Keratinocyte (primary cell): ENCODE measurements around the gene R3HCC1L. TPM values are rescaled to one million over a fixed set of nuclear protein-coding genes. Genes with fewer than 3 reads are reported as not detected.

ENCODE experiments used
- DNase-seq: peaks from one replicate; pipeline ENCODE4 v3.0.0-alpha.2; 2011; ENCODE audit warnings: low read depth, missing footprints, low spot score
- FAIRE-seq: peaks from 2 replicates; lab custom pipeline; 2011; peaks lifted over from hg19 to GRCh38; lab: Jason Lieb, UNC
- H2AFZ ChIP-seq: 2 replicates; pipeline ENCODE4 v1.6.0; 2012; ENCODE audit warnings: low read length, control low read depth, inconsistent platforms; ENCODE audit not compliant: control insufficient read depth
- H3K27ac ChIP-seq: 2 replicates; pipeline ENCODE4 v1.5.1; 2011; ENCODE audit warnings: low read length; ENCODE audit not compliant: control insufficient read depth, insufficient read depth
- H3K27me3 ChIP-seq: 3 replicates; pipeline ENCODE4 v1.6.0; 2011; ENCODE audit warnings: low read length; ENCODE audit not compliant: control insufficient read depth, insufficient read depth; ENCODE audit errors: extremely low read depth
- H3K36me3 ChIP-seq, 2 experiments: 2 replicates in 1 of 2; 3 replicates in 1 of 2; pipeline ENCODE4 v1.5.1; 2011; ENCODE audit warnings: low read length in 2 of 2, mild to moderate bottlenecking in 1 of 2; ENCODE audit not compliant: control insufficient read depth in 2 of 2, insufficient read depth in 2 of 2; ENCODE audit errors: extremely low read depth in 1 of 2
- H3K4me1 ChIP-seq: 3 replicates; pipeline ENCODE4 v1.5.1; 2011; ENCODE audit warnings: low read length; ENCODE audit not compliant: control insufficient read depth, insufficient read depth; ENCODE audit errors: extremely low read depth
- H3K4me2 ChIP-seq: 3 replicates; pipeline ENCODE4 v1.6.0; 2011; ENCODE audit warnings: low read depth, low read length; ENCODE audit not compliant: control insufficient read depth, insufficient read depth; ENCODE audit errors: extremely low read depth
- H3K4me3 ChIP-seq, 3 experiments: fragments of 200-600 bp in 1 of 3; sonication (generic) in 1 of 3; 2 replicates in 2 of 3; 3 replicates in 1 of 3; pipeline ENCODE4 v1.5.1; 2011 to 2016; ENCODE audit warnings: low read length in 3 of 3, mild to moderate bottlenecking in 3 of 3, control low read depth in 2 of 3, inconsistent platforms in 1 of 3, low read depth in 1 of 3, mixed read lengths in 1 of 3, mixed run types in 1 of 3, moderate library complexity in 1 of 3; ENCODE audit not compliant: control insufficient read depth in 2 of 3, insufficient read depth in 2 of 3; ENCODE audit errors: extremely low read depth in 1 of 3
- H3K79me2 ChIP-seq: 2 replicates; pipeline ENCODE4 v1.6.0; 2012; ENCODE audit warnings: low read length; ENCODE audit not compliant: control insufficient read depth, insufficient read depth
- H3K9ac ChIP-seq: 3 replicates; pipeline ENCODE4 v1.6.0; 2011; ENCODE audit warnings: low read length; ENCODE audit not compliant: control insufficient read depth, insufficient read depth; ENCODE audit errors: extremely low read depth
- H3K9me1 ChIP-seq: 3 replicates; pipeline ENCODE4 v1.6.0; 2011; ENCODE audit warnings: low read length; ENCODE audit not compliant: control insufficient read depth, insufficient read depth; ENCODE audit errors: extremely low read depth
- H3K9me3 ChIP-seq: 2 replicates; pipeline ENCODE4 v1.5.1; 2012; ENCODE audit warnings: low read depth, low read length; ENCODE audit not compliant: control insufficient read depth
- H4K20me1 ChIP-seq: 3 replicates; pipeline ENCODE4 v1.6.0; 2011; ENCODE audit warnings: low read length; ENCODE audit not compliant: control insufficient read depth, insufficient read depth; ENCODE audit errors: extremely low read depth
- CTCF ChIP-seq, 3 experiments: IDR thresholded peaks in 1 of 3; conservative IDR thresholded peaks in 1 of 3; optimal IDR thresholded peaks in 1 of 3; 2 replicates in 2 of 3; 3 replicates in 1 of 3; pipeline versions ENCODE3 to v1.5.1; 2011; ENCODE audit warnings: low read length in 3 of 3, mild to moderate bottlenecking in 3 of 3, moderate library complexity in 2 of 3, control low read depth in 1 of 3, inconsistent platforms in 1 of 3; ENCODE audit not compliant: insufficient read depth in 2 of 3; ENCODE audit errors: extremely low read depth in 1 of 3
- EZH2 ChIP-seq: IDR thresholded peaks from one replicate; pipeline ENCODE4 v1.6.1; 2012; ENCODE audit warnings: inconsistent platforms, mild to moderate bottlenecking, low read length, moderate library complexity
- dilution Hi-C: fragments of 300-500 bp; cut with MboI; formaldehyde crosslinking; loops from one replicate; pipeline ENCODE4 v1.7.0; 2020; ENCODE audit warnings: low sequenced_read_pairs; ENCODE audit not compliant: extremely low pct_ligation_motif_present
- polyA plus RNA-seq, 5 experiments: library from polyadenylated mRNA; depleted of rRNA in 3 of 5; stranded (reverse) in 3 of 5; stranded (forward) in 1 of 5; unstranded in 1 of 5; fragments of >200 nt; gene quantifications; 1 replicate in 1 of 5; 2 replicates in 3 of 5; 3 replicates in 1 of 5; pipeline versions ENCODE4 v1.2.1 to v1.2.3, GENCODE V29; 2011 to 2012; ENCODE audit warnings: missing spikeins in 2 of 5, low read depth in 1 of 5, low replicate concordance in 1 of 5

The R3HCC1L gene
- polyA plus RNA-seq, 1 donor (not counting 4 experiments of a cell fraction or from before 2014, with no cell fraction given), result 11.7 TPM

GRCh38 chr10:98107644-98108430 is 26.6 kb upstream of the R3HCC1L start:
- Histone ChIP-seq H3K9me3 (no peaks in the 10 kb centered on the region), H3K79me2 (no peaks in the 10 kb centered on the region), H3K27me3 (no peaks in the 10 kb centered on the region), H3K9ac (no peak overlapping the region), H3K4me2 (no peak overlapping the region), H3K27ac (no peak overlapping the region), H2AFZ (no peak overlapping the region), H3K4me1 (no peaks in the 10 kb centered on the region), H3K36me3 (no peaks in the 10 kb centered on the region), H3K4me3 (no peak overlapping the region), H3K9me1 (no peaks in the 10 kb centered on the region), H4K20me1 (no peaks in the 10 kb centered on the region)
- TF ChIP-seq EZH2, result no peak
- TF ChIP-seq CTCF (optimal IDR thresholded peaks at IDR 0.05 in 1 of 3, IDR thresholded peaks at IDR 0.05 in 1 of 3, conservative IDR thresholded peaks at IDR 0.05 in 1 of 3; ENCODE audit: extremely low read depth in 1 of 3, insufficient read depth in 2 of 3, low read length in 3 of 3), result no peak
- DNase-seq, result no peak
- dilution Hi-C loops, result no loop called here
- no peak for FAIRE-seq

DNA sequence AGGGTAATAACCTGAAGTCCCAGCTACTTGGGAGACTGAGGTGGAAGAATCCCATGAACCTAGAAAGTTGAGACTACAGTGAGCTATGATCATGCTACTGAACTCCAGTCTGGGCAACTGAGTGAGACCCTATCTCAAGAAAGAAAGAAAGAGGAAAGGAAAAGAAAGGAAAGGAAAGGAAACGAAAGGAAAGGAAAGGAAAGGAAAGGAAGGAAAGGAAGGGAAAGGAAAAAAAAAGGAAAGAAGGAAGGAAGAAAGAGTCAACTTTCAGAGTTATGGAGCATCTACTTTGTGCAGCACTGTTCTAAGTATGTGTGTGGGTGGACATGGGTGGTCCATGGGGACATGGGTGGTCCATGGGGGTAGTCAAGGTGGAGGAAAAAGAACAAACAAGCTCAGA is 24.1 kb upstream of the R3HCC1L start:
- Histone ChIP-seq H3K9me1 (no peaks in the 10 kb centered on the region), H3K27ac (no peak overlapping the region), H3K4me3 (no peak overlapping the region), H3K4me1 (no peaks in the 10 kb centered on the region), H3K9me3 (no peaks in the 10 kb centered on the region), H4K20me1 (no peaks in the 10 kb centered on the region), H3K27me3 (peaks cover 7% of the 10 kb centered on the region), H3K9ac (no peak overlapping the region), H3K4me2 (no peak overlapping the region), H3K36me3 (no peaks in the 10 kb centered on the region), H2AFZ (no peak overlapping the region), H3K79me2 (no peaks in the 10 kb centered on the region)
- TF ChIP-seq EZH2 (no peak), CTCF (optimal IDR thresholded peaks at IDR 0.05 in 1 of 3, IDR thresholded peaks at IDR 0.05 in 1 of 3, conservative IDR thresholded peaks at IDR 0.05 in 1 of 3; ENCODE audit: extremely low read depth in 1 of 3, insufficient read depth in 2 of 3, low read length in 3 of 3) (no peak)
- no peak for FAIRE-seq
- dilution Hi-C loops, result no loop called here
- DNase-seq, result no peak
